GM10248 (cell line): ENCODE results near the gene LRRC3.

Experiments
- CTCF ChIA-PET: fragments of 300-600 bp; sonication (Branson Sonifier 250); formaldehyde crosslinking; extraction: SDS; loops from one replicate; lab custom pipeline; 2021; ENCODE audit warnings: antibody characterized with exemption; lab: Yijun Ruan, JAX
- POLR2A ChIA-PET: fragments of 350-650 bp; sonication (Branson Sonifier 250); formaldehyde crosslinking; extraction: SDS; loops from one replicate; lab custom pipeline; 2020; ENCODE audit warnings: antibody characterized with exemption; lab: Yijun Ruan, JAX
- DNase-seq: peaks from one replicate; pipeline ENCODE4 v3.0.0; 2012; ENCODE audit errors: extremely low spot score
- CTCF ChIP-seq: IDR thresholded peaks from 2 replicates; pipeline ENCODE4 v1.5.1; 2012; ENCODE audit warnings: mild to moderate bottlenecking, low read depth; ENCODE audit errors: extremely low read depth, missing control alignments, control extremely low read depth

LRRC3 gene

GRCh38 chr21:44486302-44486701, 31.0 kb downstream of the LRRC3 start:
- DNase-seq, result no peak
- TF ChIP-seq CTCF, result no peak
- ChIA-PET POLR2A (no interaction called here), CTCF (no interaction called here)

- TF ChIP-seq CTCF, result peak; percentile 15
- POLR2A ChIA-PET, result no interaction called here
- no peak for DNase-seq
- CTCF ChIA-PET, result no interaction called here
Measured at GRCh38 chr21:44487831-44488230, 32.5 kb downstream of the LRRC3 start.

GRCh38 chr21:44489962-44490361, 34.7 kb downstream of the LRRC3 start:
- CTCF ChIA-PET, result interaction anchor here (2.4 kb wide), 1 partner anchor 9 kb away, joined by 9 read pairs; no protein-coding TSS in a partner anchor
- POLR2A ChIA-PET, result no interaction called here
- no peak for TF ChIP-seq CTCF
- DNase-seq, result no peak

- no peak for DNase-seq
- POLR2A ChIA-PET, result no interaction called here
- no peak for TF ChIP-seq CTCF
- CTCF ChIA-PET, result interaction anchor here (2.4 kb wide), 1 partner anchor 10 kb away, joined by 9 read pairs; no protein-coding TSS in a partner anchor
Measured at GRCh38 chr21:44490405-44490804, 35.1 kb downstream of the LRRC3 start.

- ChIA-PET POLR2A (no interaction called here), CTCF (interaction anchor here (2.4 kb wide), 1 partner anchor 10 kb away, joined by 9 read pairs; no protein-coding TSS in a partner anchor)
- TF ChIP-seq CTCF, result no peak
- no peak for DNase-seq
Measured at GRCh38 chr21:44490816-44491215, 35.5 kb downstream of the LRRC3 start.

GRCh38 chr21:44492567-44493385, 37.5 kb downstream of the LRRC3 start:
- CTCF ChIA-PET, result interaction anchor here (1.0 kb wide), 1 partner anchor 18 kb away, joined by 3 read pairs; no protein-coding TSS in a partner anchor
- TF ChIP-seq CTCF, result no peak
- no peak for DNase-seq
- POLR2A ChIA-PET, result no interaction called here
